GM21529 (cell line): Measurements from ENCODE around the gene MCM3AP.

Experiments
- ATAC-seq: cut with Tn5 transposase; IDR thresholded peaks from one replicate; pipeline ENCODE4 v1.9.1; 2021; ENCODE audit not compliant: unreplicated experiment

The MCM3AP gene

GRCh38 chr21:46189213-46189958 lies 96.0 kb downstream of the MCM3AP start:
- ATAC-seq: no peak

- no peak for ATAC-seq
Measured at GRCh38 chr21:46188226-46189212, 96.9 kb downstream of the MCM3AP start.

GRCh38 chr21:46187814-46188213 lies 97.6 kb downstream of the MCM3AP start:
- ATAC-seq: no peak

GRCh38 chr21:46187261-46187660 lies 98.2 kb downstream of the MCM3AP start:
- no peak for ATAC-seq

- ATAC-seq: no peak
Measured at GRCh38 chr21:46185716-46186115, 99.7 kb downstream of the MCM3AP start.
